Upper lobe of left lung (tissue), 4 donors: ENCODE measurements around the gene IVNS1ABP.

ENCODE experiments used
- CTCF ChIP-seq, 6 experiments: fragments of 450-650 bp in 4 of 6; fragments of 200-600 bp in 2 of 6; sonication (generic) in 2 of 6; IDR thresholded peaks; one replicate each; pipeline ENCODE4 v1.5.1; 2016 to 2019; ENCODE audit warnings: antibody characterized with exemption in 6 of 6
- EP300 ChIP-seq, 4 donors: sonication (generic); formaldehyde crosslinking; IDR thresholded peaks; one replicate each; pipeline ENCODE4 v1.5.1; 2017; ENCODE audit warnings: antibody characterized with exemption in 4 of 4, control low read depth in 2 of 4
- POLR2A ChIP-seq, 4 donors: fragments of 450-650 bp; IDR thresholded peaks; one replicate each; pipeline ENCODE4 v1.5.1; 2016 to 2017; ENCODE audit warnings: antibody characterized with exemption in 4 of 4, mild to moderate bottlenecking in 2 of 4
- POLR2AphosphoS5 ChIP-seq, 2 donors: sonication (generic); formaldehyde crosslinking; IDR thresholded peaks; one replicate each; pipeline ENCODE4 v1.5.1; 2017; ENCODE audit warnings: antibody characterized with exemption in 2 of 2

- TF ChIP-seq EP300 (IDR thresholded peaks at IDR 0.05) = no peak
- no peak for TF ChIP-seq POLR2A (IDR thresholded peaks at IDR 0.05)
- TF ChIP-seq CTCF (IDR thresholded peaks at IDR 0.05) = no peak
- TF ChIP-seq POLR2AphosphoS5 (IDR thresholded peaks at IDR 0.05) = no peak
These were observed 32.5 kb upstream of the IVNS1ABP start for GRCh38 chr1:185349556-185349955.
